COLO829 (cell line): ENCODE results near the gene RCOR1.
"Not testable (repeated sequence)": the region's sequence is repeated elsewhere in the genome, so short reads cannot be mapped to it uniquely, and the experiment has no call there.

Experiments
- DNase-seq: peaks from one replicate; pipeline ENCODE4 v3.0.0; 2012; ENCODE audit warnings: low spot score

Gene RCOR1

DNA sequence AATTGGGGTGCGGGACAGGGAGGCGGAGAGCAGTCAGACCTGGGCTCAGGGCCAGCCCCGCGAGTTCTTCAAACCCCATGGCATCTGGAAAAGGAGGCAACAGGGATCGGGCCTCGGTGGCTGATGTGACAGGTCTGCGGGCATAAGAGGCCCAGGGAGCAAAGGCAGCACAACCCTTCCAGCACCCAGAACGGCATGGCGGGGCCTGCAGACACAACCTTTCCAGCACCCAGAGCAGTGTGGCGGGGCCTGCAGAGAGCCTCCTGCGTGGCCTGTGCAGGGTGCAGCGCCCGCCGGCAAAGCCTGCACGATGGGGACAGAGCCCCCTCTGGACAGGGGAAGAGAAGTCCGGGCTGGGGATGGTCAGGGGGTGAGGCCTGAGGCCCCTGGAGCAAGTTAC, 158.6 kb downstream of the RCOR1 start:
- DNase-seq: no peak

DNA sequence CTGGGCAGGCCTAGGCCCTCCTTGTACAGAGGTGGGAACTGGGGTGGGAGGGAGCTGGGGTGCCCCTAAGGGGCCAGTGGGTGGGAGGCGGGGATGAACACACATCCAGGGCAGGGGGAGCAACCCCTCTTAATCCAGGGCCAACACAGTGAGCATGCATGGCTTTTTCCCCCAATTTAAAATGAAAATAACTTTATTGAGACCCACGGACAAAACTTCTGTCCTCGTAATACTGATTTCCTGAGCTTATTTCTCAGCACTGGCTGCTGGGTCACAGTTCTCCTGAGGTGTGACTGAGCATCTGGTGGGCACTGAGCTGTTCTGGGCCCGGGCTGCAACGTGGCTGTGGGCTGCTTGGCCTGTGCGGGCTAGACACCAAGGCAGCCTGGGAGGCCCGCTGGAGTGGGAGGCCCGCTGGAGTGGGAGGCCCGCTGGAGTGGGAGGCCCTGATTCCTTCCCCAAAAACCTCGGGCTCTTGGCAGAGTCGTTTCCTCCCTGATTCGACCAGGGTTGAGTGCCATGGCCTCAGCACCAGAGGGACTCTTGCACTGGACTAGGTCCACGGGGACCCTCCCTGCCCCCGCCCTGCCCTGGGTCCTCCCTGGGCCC, 159.9 kb downstream of the RCOR1 start:
- DNase-seq: no peak

DNA sequence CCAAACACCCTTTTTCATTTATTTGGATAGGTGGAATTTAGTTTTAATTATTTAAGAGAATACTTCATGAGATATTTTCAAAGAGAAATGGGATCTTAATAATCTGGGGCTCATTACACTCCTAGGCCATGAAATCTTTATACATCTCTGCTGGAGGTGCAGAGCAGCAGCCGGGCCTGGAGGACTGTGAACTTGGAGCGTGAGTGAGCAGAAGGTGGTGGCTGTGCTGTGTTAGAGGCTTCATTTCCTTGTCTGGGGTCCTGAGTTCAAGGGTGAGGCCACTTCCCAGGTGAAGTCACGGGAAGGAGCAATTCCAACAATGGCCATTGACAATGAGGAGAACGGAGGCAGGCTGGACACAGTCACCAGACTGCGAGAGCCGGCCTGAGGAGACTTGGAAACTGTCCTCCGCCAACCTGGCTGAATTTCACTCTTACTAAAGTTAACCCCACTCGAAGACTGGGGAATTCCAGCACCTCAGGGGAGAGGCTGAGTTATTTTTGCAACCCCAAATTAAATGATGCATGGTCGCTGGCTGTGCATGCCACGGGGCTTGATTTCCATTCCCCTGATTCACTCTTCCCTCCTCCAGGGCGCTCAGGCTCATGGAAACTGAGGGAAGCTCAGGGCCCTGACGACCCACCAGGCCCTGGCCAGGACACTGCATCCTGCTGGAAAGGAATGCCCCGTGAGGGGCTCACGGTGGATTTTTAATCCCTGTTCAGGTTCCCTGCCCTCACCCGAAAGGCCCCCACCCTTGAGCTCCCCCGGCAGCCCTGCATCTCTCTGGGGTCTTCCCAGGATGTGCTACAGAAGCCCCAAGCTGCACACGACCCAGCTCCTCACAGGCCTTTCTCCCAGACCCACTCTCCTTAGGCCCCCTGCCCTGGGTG, 162.2 kb downstream of the RCOR1 start:
- DNase-seq: no peak

DNA sequence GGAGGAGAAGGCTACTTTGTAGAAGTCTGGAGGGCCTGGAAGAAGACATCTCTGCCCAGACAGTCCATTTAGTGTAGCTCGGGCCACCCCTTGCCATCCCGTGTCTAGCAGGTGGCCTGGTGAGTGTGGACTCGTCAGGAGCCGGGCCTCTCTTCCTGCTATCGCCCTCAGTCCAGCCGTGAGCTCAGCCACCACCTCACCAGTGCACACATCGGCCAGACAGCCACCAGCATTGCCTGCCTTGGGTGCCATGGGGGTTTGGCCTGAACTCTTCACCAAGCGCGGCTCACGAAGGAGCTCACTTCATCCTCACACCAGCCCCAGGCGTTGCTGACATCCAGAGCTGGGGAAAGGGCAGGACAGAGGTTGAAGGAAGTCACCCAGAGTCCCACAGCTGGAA, 165.2 kb downstream of the RCOR1 start:
- DNase-seq: no peak

DNA sequence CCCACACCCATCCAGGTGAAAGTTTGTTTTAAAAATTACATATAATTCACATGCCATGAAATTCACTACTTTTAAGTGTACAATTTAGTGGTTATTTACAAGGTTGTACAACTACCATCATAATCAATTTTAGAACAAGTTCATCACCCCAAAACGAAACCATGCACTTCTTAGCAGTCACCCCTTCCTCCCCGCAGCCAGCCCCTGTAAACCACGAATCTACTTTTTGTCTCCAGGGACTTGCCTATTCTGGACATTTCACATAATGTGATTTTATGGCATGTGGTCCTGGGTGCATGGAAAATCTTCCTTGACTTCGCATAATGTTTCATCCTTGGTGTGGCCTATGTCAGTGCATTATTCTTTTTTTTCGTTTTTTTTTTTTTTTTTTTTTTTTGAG, 165.6 kb downstream of the RCOR1 start:
- no peak for DNase-seq

DNA sequence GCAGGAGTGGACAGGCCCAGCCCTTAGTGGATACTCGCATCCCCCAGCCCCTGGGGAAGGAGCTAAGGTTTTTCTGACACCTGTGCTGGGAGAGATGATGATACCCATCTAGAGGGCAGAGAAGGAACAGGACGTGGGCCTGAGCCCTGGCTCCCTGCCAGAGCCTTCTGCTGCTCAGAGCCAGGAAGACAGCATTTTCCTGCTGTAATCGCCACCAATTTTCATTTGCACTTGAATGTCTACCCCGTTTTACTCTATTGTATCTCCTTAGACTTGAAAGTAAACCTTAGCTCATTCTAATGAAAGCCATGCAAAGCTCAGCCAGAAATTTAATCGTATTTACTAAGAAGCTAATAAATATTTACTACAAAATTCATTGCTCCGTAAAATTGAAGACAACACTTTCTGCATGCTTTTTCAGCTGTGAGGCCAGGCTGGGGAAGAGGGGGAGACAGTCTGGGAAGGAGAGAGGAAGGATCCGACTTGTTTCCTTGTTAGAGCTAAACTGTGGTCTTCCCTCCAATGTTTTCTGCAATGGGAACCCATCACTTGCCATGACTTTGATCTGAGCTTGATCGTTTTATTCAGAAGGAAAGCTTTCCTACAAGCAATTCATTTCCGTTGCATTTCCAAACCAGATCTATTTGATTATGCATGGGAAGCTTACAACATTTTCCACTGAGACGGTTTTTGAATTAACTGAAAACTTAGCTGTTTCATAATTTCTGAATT, 167.2 kb downstream of the RCOR1 start:
- DNase-seq: no peak

DNA sequence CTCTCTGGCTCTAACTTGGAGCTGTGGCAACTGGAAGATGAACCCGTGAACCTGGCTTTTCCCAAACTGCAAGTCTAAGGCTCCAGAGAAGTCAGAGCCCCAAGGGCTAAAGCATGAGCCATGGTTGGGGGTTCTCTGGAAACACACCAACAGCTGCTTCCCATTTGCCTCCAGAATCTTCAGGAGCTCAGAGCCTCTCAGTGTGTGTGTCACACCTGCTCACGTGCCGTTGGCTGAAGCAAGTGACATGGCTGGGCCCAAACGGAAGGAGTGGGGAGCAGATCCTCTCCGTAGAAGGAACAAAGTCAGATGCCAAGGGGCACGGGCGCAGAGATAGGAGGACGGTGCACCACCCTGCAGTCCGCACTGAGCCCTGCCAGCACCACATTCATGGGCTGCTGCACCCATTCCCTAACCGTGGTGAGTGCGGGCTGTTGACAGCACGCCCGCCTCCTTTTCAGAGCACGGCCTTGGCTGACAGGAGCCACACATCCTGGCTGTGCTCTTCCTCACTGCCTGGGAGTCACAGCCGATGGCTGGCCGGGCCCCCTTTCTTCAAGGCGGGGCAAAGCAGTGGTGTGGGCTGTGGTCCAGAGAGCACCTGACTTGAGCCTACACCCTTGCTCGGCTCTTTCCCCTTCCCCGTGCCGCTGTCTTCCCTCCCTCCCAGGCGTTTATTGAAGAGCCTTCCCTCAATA, 168.2 kb downstream of the RCOR1 start:
- DNase-seq: no peak

DNA sequence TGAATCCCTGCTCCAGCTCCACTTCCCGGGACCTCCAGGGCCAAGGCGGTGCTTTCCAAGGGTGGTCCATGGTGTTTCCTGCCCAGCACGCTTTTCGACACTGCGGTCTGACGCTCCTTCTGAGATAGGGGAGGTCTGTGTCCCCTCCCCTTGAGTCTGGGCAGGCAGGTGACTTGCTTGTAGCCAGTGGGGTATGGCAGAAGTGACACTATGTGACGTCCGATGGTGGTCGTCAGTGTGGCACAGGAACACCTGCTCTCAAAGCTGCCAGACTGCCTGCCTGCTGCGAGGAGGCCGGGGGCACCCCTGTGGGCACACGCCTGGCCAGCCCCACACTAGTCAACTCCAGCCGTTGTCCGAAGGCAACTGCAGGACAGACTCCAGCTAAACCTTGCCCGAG, 168.8 kb downstream of the RCOR1 start:
- no peak for DNase-seq

DNA sequence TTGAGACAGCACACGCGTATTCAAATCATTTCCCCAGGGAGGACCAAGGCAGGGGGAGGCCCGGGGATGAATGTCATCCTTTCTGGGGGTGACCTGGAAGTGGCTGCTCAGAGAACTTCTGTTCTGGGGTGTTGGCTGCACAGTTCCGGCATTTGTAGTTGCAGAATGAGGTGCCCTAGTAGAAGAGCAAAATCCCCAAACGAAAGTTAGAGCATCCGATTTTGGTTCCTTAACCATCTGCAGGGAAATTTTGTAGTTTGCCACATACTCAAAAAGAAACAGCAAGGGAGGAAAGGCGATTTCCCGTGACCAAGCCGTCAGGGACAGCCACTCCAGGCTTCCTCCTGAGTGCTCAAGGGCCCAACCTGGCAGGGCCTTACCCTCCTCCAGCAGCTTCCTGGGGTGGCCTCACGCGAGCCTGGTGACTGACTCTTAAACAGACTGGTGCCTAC, 171.8 kb downstream of the RCOR1 start:
- no peak for DNase-seq

DNA sequence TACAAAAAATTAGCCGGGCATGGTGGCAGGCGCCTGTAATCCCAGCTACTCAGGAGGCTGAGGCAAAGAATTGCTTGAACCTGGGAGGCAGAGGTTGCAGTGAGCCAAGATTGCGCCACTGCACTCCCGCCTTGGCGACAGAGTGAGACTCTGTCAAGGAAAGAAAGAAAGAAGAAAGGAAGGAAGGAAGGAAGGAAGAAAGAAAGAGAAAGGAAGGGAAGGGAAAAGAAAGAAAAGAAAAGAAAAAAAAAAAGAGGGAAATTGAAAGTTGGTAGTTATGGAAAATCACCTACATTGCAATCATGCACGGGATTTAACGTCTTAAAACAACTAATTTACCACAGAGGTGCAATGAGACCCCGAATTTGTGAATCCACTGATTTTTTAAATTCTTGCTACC, 173.3 kb downstream of the RCOR1 start:
- DNase-seq: not testable (repeated sequence)

DNA sequence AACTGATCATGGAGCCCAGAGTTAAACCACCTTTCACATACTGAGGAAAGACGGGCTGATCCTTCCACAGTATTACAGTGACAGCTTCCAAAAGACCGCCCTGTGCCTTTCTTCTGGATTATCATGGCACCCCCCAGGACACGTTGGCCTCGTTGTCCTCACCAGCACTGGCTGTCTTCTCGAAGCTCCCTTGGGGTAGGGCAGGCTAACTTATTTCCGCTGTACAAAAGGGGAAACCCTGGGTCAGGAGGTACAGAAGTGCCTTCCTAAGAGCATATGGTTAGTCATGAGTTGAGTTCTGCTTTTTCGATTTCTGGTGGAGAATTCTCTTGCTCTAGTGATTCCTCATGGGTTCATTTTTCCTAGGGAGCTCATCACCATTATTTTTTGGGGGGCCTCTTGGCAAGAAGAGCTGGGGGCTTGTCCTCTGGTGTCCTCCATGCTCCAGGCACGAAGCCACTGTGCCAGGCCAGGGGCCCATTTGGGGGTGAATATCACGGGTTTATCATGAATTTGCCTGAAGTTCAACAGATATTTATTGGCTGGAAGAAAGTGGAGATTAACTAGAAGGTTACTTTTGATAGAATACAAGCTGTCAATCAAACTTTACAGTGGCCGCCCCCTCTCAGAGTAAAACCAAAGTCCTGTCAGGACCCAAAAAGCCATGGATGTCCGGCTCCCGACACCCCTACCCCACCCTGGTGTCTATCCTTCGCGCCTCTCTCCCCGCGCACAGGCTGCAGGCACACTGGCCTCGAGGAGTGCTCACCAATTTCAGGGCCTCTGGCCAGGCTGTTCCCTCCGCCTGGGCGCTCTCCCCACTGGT, 176.0 kb downstream of the RCOR1 start:
- no peak for DNase-seq

DNA sequence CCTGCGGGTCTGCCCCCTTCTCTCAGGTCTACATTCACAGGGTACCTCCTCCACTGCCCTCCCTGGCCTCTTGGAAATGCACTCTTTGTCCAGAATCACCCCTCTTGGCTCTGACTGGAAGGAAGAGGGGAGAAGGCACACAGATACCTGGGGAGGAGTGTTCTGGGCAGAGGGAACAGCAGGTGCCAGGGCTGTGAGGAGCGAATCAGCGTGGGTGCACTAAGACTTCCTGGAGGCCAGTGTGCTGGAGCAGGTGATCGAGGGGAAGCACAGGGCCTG, 176.5 kb downstream of the RCOR1 start:
- DNase-seq: no peak

DNA sequence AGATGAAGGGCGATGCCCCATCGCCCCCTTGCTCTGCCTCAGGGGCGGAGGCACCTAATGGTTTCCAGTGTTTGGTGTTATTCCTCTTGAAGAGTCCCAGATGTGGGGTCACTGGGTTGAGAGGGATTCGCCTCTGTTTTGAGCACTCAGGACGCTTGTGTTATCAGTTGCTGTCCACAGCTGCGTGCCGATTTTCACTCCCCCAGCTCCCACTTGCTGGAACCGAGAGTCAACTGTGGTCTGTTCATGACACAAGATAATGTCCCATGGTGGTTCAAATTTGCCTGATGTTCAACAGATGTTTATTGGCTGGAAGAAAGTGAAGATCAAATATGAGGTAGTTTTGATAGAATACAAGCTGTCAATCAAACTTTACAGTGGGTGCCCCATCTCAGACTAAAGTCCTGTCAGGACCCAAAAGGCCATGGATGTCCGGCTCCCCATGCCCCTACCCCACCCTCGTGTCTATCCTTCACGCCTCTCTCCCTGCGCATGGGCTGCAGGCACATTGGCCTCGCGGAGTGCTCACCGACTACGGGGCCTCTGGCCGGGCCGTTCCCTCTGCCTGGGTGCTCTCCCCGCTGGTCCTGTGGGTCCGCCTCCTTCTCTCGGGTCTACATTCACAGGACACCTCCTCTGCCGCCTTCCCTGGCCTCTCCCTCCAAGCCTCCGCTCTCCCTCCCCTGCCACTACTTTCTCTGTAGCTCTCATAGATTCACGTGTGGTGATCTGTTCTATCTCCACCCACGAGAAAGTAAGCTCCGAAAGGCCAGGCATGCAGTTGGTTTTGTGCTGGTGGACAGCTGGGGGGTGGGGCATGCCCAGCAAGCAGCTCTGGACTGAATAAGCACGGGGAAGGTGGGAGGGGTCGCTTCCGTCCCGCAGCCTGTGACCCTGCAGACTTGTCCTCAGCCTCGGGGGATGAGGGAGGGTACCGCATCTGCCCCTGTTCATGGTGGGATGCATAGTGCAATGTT, 178.0 kb downstream of the RCOR1 start:
- no peak for DNase-seq

DNA sequence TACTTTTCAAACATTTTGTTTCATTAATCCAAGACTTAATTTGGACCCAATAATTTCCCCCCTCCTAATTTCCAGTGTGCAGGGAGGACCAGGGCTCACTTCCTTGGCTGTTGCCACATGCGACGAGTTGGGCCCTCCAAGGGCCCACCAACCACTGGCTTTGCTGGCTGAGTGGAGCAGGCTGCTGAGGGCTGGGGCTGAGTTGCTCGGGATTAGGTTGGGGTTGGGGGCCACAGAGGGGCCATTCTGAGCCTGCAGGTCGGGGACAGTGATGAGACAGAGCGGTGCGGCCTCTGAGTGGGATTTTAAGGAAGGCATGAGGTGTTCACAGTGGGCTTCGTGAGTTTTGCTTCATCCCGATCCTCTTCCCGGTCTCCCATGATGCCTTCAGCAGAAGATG, 178.7 kb downstream of the RCOR1 start:
- DNase-seq: no peak

DNA sequence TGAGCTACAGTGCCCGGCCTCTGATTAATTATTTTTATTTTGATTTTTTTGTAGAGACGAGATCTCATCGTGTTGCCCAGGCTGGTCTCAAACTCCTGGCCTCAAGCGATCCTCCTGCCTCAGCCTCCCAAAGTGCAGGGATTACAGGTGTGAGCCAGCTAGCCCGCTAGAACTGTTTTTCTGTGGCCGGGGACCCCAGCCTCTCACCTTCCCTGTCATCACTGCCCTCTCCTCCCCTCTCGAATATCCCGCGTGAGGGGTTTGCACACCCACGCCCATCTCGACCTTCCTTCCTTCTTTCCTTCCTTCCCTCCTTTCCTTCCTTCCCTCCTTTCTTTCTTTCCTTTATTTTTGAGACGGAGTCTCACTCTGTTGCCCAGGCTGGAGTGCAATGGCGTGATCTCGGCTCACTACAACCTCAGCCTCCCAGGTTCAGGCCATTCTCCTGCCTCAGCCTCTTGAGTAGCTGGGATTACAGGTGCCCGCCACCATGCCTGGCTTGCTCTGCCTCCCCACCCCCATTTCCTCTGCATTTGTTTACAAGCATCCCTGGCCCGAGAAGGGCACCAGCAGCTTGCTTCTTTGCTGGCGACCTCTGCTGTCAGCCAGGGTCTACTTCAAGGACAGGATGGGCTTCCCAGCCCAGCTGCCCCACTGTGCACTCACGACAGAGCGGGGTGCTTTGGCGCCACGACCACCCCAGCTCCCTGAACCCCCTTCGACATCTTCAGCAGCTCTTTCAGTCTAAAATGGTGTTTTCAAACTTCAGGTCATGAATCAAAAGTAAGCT, 180.5 kb downstream of the RCOR1 start:
- no peak for DNase-seq

DNA sequence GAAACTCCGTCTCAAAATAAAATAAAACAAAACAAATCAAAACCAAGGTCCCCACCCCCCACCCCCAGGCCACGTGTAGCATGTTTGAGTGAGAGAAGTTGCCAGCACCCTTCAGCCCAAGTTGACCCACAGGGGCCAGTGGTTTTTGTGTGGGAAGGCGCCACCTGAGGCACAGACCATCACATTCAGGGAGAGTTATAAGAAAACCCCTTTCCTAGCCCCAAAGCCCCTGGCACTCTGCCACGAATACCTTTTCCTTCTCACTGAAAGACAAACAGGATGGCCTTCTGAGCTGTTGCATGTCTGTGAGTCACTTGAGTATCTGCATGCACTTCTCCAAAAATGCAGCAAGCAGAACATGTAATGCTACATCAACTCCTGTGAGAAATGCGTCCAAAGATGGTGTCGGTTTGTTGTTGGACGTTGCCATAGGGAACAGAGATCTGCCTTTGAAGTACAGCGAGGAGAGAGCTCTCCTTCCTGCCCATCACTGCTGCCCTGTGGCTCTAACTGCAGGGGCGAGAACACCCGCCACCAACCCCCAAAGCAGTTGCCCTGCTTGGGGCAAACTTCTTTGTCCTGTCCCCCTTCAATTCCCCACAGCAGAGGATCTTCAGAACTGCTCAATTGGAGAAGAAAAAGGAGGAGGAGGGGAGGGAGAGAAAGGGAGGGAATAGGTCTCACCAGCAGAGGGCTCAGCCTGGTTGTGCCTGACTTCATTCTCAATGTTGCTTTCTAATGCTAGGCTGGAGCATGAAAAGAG, 182.1 kb downstream of the RCOR1 start:
- DNase-seq: peak; percentile 75

DNA sequence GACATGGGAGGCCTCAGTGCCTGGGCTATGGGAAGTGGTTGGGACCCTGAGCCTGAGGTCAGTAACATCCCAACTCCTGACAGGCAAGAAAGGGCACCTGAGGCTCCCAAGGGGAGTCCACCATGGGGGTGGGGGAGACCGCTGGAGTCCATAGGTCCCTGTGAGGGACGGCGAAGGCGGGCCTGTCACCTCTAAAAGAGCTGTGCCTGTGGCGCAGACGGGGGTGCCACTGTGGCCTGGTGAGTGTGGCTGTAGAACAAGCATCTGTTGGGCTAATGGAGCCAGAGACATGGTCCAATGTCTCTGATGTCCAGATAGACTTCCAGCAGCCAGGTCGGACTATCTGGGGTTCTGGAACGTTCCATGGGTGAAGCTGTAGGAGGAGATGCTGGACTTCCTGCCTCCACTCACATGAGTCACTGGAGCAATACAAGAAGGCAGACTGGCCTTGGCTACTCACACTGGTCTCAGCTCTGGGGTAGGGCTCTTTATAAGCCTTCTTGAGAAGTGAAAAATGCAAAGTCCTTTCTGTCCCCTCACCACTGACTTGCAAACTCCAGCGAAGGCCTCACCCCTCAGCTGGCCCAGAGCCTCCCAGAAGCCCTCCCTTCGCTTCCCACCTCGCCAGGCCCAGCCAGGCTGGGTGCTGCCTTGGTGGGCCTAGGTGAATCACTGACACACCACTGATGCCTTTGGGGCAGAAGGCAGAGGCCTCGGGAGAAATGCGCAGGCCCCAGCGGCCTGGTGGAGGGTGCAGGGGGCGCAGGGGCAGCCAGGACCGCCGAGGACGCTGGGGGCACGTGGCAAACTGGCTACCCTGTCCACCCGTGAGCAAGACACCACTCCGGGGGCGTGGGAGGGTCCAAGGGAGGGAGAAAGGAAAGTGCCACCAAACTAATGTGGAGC, 183.7 kb downstream of the RCOR1 start:
- DNase-seq: no peak
